Mesothelial cell of epicardium (in vitro differentiated cells): ENCODE measurements around the gene ESYT2. TPM values are rescaled to one million over a fixed set of nuclear protein-coding genes. Genes with fewer than 3 reads are reported as not detected.
"Not testable (repeated sequence)": the region's sequence is repeated elsewhere in the genome, so short reads cannot be mapped to it uniquely, and the experiment has no call there.

Source experiments
- DNase-seq, 2 experiments: peaks; one replicate each; pipeline ENCODE4 v3.0.0; 2021; ENCODE audit warnings: low spot score in 2 of 2; ENCODE audit not compliant: unreplicated experiment in 2 of 2
- H3K27ac Mint-ChIP-seq: 2 replicates; pipeline ENCODE4 v1.8.0; 2021; ENCODE audit warnings: mixed read lengths
- H3K27me3 Mint-ChIP-seq: 2 replicates; pipeline ENCODE4 v1.8.0; 2021; ENCODE audit warnings: low read depth, mixed read lengths
- H3K36me3 Mint-ChIP-seq: 2 replicates; pipeline ENCODE4 v1.8.0; 2021; ENCODE audit warnings: mixed read lengths
- H3K4me1 Mint-ChIP-seq: 2 replicates; pipeline ENCODE4 v1.8.0; 2021; ENCODE audit warnings: mixed read lengths
- H3K4me3 Mint-ChIP-seq: 2 replicates; pipeline ENCODE4 v1.8.0; 2021; ENCODE audit warnings: mild to moderate bottlenecking, moderate library complexity, mixed read lengths
- H3K9me3 Mint-ChIP-seq: 2 replicates; pipeline ENCODE4 v1.8.0; 2021; ENCODE audit warnings: mixed read lengths
- total RNA-seq: library from RNA; stranded (reverse); gene quantifications from 3 replicates; pipeline ENCODE4 v1.2.1, GENCODE V29; 2021
- TF ChIP-seq, protein P1 (sequence below): fragments of 200-600 bp; sonication (generic); IDR thresholded peaks from one replicate; pipeline ENCODE4 v1.5.0; 2021; ENCODE audit warnings: antibody characterized with exemption; ENCODE audit not compliant: unreplicated experiment

The ESYT2 gene
- total RNA-seq, 1 donor from 2014 or later: 37.1 TPM

DNA sequence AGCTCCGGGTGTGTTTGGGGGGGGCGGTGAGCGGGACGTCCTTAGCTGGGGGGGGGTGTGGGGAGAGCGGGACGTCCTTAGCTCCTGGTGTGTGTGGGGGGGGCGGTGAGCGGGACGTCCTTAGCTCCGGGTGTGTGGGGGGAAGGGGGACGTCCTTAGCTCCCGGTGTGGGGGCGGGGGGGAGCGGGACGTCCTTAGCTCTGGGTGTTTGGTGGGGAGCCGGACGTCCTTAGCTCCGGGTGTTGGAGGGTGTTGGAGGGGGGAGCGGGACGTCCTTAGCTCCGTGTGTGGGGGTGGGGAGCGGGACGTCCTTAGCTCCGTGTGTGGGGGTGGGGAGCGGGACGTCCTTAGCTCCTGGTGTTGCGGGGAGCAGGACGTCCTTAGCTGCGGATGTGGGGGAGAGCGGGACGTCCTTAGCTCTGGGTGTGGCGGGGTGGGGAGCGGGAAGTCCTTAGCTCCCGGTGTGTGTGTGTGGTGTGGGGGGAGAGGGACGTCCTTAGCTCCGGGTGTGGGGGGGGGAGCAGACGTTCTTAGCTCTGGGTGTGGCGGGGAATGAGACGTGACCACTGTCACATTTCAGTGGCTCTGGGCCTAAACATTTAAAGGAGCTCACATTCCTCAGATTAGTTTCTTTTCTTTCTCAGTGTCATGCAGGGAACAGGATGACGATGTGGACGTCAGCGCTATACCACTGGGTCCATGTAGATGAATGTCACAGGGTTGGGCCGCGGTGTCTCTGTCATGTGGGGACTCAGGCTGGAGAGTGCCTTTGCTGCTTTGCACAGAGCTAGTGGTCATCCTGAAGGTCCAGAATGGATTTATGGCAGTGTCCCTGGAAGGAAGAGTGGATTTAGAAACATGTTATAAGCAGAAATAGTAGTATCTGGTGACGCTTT is 34.5 kb upstream of the ESYT2 start:
- Mint-ChIP-seq H3K36me3 (no peaks in the 10 kb centered on the region), H3K4me3 (peak overlapping the region; percentile 74), H3K27me3 (no peaks in the 10 kb centered on the region), H3K4me1 (peaks cover 38% of the 10 kb centered on the region), H3K9me3 (no peaks in the 10 kb centered on the region), H3K27ac (peak overlapping the region; percentile 95)
- no peak for DNase-seq
- TF ChIP-seq, protein P1, sequence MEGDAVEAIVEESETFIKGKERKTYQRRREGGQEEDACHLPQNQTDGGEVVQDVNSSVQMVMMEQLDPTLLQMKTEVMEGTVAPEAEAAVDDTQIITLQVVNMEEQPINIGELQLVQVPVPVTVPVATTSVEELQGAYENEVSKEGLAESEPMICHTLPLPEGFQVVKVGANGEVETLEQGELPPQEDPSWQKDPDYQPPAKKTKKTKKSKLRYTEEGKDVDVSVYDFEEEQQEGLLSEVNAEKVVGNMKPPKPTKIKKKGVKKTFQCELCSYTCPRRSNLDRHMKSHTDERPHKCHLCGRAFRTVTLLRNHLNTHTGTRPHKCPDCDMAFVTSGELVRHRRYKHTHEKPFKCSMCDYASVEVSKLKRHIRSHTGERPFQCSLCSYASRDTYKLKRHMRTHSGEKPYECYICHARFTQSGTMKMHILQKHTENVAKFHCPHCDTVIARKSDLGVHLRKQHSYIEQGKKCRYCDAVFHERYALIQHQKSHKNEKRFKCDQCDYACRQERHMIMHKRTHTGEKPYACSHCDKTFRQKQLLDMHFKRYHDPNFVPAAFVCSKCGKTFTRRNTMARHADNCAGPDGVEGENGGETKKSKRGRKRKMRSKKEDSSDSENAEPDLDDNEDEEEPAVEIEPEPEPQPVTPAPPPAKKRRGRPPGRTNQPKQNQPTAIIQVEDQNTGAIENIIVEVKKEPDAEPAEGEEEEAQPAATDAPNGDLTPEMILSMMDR: no peak

DNA sequence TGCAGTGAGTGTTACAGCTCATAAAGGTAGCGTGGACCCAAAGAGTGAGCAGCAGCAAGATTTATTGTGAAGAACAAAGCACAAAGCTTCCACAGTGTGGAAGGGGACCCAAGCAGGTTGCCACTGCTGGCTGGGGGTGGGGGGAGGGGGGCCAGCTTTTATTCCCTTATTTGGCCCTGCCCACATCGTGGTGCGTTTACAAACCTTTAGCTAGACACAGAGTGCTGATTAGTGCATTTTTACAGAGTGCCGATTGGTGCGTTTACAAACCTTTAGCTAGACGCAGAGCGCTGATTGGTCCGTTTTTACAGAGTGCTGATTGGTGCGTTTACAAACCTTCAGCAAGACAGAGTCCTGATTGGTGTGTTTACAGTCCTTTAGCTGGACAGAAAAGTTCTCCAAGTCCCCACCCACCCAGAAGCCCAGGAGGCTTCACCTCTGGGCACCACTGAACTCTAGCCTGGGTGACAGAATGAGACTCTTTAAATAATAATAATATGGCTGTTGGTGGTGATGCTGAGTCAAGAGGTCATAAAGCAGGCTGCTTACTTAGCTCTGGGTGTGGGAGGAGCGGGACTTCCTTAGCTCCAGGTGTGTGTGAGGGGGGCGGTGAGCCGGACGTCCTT is 33.8 kb upstream of the ESYT2 start:
- peak overlapping the region; percentile 74 for H3K4me3 Mint-ChIP-seq
- not testable (repeated sequence) for DNase-seq, H3K27me3 Mint-ChIP-seq, H3K9me3 Mint-ChIP-seq, H3K36me3 Mint-ChIP-seq
- H3K4me1 Mint-ChIP-seq: peaks cover 43% of the 10 kb centered on the region
- peak overlapping the region; percentile 86 for H3K27ac Mint-ChIP-seq

DNA sequence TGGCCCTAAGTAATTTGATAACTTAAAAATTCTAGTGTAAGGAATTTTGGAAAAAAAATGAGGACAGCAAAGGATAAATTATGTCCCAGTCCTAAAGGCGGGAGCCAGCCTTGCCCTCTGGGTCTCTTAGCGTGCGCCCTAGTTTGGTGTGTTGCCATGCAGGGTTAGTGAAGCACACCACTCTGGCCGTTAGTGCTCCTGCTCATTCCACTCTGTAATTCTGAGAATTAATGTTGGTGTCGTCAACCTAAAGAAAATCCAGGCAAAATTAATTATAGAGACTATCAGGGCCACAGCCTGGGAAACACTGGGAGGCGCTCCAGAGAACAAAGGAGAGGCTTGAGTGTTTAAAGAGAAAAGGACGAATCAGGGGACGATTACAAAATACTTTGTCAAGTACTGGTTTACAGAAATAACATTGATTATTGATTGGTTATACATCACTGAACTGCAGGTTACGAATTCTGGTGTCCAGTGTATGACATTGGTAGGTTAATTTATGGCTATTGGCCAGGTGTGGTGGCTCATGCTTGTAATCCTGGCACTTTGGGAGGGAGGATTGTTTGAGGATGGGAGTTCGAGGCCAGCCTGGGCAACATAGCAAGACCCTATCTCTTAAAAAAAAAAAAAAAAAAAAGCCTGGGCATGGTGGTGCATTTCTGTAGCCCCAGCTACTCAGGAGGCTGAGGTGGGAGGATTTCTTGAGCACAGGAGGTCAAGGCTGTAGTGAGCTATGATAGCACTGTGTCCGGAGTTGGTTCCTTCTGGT is 32.8 kb upstream of the ESYT2 start:
- H3K4me1 Mint-ChIP-seq: peaks cover 45% of the 10 kb centered on the region
- H3K4me3 Mint-ChIP-seq: peak overlapping the region; percentile 49
- H3K27ac Mint-ChIP-seq: peak overlapping the region; percentile 86
- DNase-seq: no peak
- no peaks in the 10 kb centered on the region for H3K27me3 Mint-ChIP-seq
- H3K9me3 Mint-ChIP-seq: no peaks in the 10 kb centered on the region
- H3K36me3 Mint-ChIP-seq: no peaks in the 10 kb centered on the region
- TF ChIP-seq, protein P1: no peak

DNA sequence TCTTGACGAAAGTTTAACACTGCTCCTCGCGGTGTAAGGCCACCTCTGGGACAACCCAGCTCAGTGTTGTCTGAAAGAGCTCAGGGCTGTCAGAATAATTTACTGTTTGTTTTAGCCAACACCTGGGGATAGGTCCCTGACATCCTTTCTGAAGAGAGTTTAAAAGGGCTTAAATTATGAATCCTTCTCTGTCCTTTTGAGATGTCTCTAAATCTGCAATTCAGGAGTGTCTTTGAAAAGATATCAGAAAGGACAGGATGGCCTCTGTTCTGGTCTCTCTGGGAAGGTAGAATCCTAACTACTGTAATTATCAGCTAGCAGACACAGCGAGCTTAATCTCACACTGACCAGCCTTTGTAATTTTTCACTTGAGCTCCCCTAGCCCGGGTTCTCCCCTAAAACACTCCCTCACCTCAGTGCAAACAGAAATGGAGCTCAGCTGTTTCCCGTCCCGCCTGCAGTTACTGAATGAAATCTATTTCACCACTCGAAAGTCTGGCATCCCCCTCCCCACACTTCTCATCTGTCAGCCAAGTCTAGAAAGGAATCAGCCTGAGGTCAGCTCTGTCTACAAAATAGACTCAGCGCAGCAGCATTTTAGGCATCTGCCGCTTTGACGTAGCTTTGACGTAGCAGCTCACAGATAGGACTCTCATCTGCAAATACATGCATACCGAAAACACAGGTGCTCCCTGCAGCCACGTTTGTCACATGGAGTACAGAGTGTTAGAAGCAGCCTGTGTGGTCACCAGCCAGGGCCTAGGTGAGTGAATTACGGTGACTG is 31.9 kb upstream of the ESYT2 start:
- no peaks in the 10 kb centered on the region for H3K36me3 Mint-ChIP-seq
- TF ChIP-seq, protein P1: no peak
- H3K9me3 Mint-ChIP-seq: no peaks in the 10 kb centered on the region
- no peaks in the 10 kb centered on the region for H3K27me3 Mint-ChIP-seq
- H3K27ac Mint-ChIP-seq: peak overlapping the region; percentile 86
- H3K4me3 Mint-ChIP-seq: no peak overlapping the region
- peaks cover 46% of the 10 kb centered on the region for H3K4me1 Mint-ChIP-seq
- DNase-seq: no peak

DNA sequence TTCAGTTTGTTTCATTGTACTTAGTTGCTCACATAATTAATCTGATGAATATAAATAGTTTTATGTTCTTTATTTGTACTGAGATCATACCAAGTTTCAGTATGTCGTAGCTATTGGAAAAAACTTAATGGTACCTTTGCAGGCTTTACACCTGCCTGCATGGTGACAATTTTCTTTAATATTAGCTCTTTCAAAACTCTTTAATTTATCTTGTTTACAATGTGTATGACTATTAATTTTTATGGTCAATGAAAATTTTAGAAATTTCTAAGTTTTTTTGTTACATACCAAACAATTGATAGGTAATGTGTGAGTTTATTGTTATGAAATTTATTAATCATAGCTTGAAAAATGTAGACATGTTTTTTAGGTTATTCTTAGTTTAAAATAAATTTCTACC is 31.1 kb upstream of the ESYT2 start:
- TF ChIP-seq, protein P1: no peak
- no peak overlapping the region for H3K4me3 Mint-ChIP-seq
- H3K36me3 Mint-ChIP-seq: no peaks in the 10 kb centered on the region
- H3K27me3 Mint-ChIP-seq: no peaks in the 10 kb centered on the region
- no peak for DNase-seq
- H3K9me3 Mint-ChIP-seq: no peaks in the 10 kb centered on the region
- no peak overlapping the region for H3K27ac Mint-ChIP-seq
- peaks cover 41% of the 10 kb centered on the region for H3K4me1 Mint-ChIP-seq
